Stimulated activated naive CD8-positive, alpha-beta T cell treated with anti-CD3 and anti-CD28 coated beads, Interleukin-15, Interleukin-2, amounts not matched to agents 100 ng/mL and 50 ng/mL, for 24 hours (primary cell): ENCODE measurements around the gene ATG2B.
"Not testable (repeated sequence)": the region's sequence is repeated elsewhere in the genome, so short reads cannot be mapped to it uniquely, and the experiment has no call there.

Experiments used
- H3K27ac Mint-ChIP-seq: one replicate; pipeline ENCODE4 v1.8.0; 2021; ENCODE audit warnings: mild to moderate bottlenecking, mixed read lengths
- H3K27me3 Mint-ChIP-seq: one replicate; pipeline ENCODE4 v1.8.0; 2021; ENCODE audit warnings: mixed read lengths
- H3K36me3 Mint-ChIP-seq: one replicate; pipeline ENCODE4 v1.8.0; 2021; ENCODE audit warnings: low read depth, mixed read lengths
- H3K4me1 Mint-ChIP-seq: one replicate; pipeline ENCODE4 v1.8.0; 2021; ENCODE audit warnings: low read depth, mixed read lengths
- H3K4me3 Mint-ChIP-seq: one replicate; pipeline ENCODE4 v1.8.0; 2021; ENCODE audit warnings: mild to moderate bottlenecking, mixed read lengths
- H3K9me3 Mint-ChIP-seq: one replicate; pipeline ENCODE4 v1.8.0; 2021; ENCODE audit warnings: mixed read lengths

Gene ATG2B

GRCh38 chr14:96354246-96354645, 8.9 kb downstream of the ATG2B start:
- H3K27me3 Mint-ChIP-seq = no peaks in the 10 kb centered on the region
- H3K4me3 Mint-ChIP-seq = no peak overlapping the region

GRCh38 chr14:96352708-96353107, 10.4 kb downstream of the ATG2B start:
- H3K4me3 Mint-ChIP-seq = no peak overlapping the region
- H3K27ac Mint-ChIP-seq = no peak overlapping the region
- H3K9me3 Mint-ChIP-seq = no peaks in the 10 kb centered on the region
- H3K27me3 Mint-ChIP-seq = no peaks in the 10 kb centered on the region
- peaks cover 25% of the 10 kb centered on the region for H3K36me3 Mint-ChIP-seq
- H3K4me1 Mint-ChIP-seq = peaks cover 23% of the 10 kb centered on the region

More at GRCh38 chr14:96354246-96354645, 8.9 kb downstream of the ATG2B start:
- no peaks in the 10 kb centered on the region for H3K9me3 Mint-ChIP-seq
- peaks cover 29% of the 10 kb centered on the region for H3K4me1 Mint-ChIP-seq
- peaks cover 26% of the 10 kb centered on the region for H3K36me3 Mint-ChIP-seq
- H3K27ac Mint-ChIP-seq = no peak overlapping the region

- Mint-ChIP-seq H3K9me3 (no peaks in the 10 kb centered on the region), H3K4me1 (peaks cover 17% of the 10 kb centered on the region), H3K27ac (no peak overlapping the region), H3K4me3 (no peak overlapping the region), H3K36me3 (peaks cover 27% of the 10 kb centered on the region), H3K27me3 (no peaks in the 10 kb centered on the region)
Observed at GRCh38 chr14:96351986-96352385, 11.2 kb downstream of the ATG2B start.

- Mint-ChIP-seq H3K9me3 (no peaks in the 10 kb centered on the region), H3K4me3 (no peak overlapping the region), H3K27me3 (no peaks in the 10 kb centered on the region)
Observed at GRCh38 chr14:96349286-96350075, 13.7 kb downstream of the ATG2B start.

GRCh38 chr14:96347957-96348356, 15.2 kb downstream of the ATG2B start:
- H3K36me3 Mint-ChIP-seq = peaks cover 13% of the 10 kb centered on the region
- H3K27ac Mint-ChIP-seq, H3K4me1 Mint-ChIP-seq, H3K4me3 Mint-ChIP-seq, H3K27me3 Mint-ChIP-seq, H3K9me3 Mint-ChIP-seq: not testable (repeated sequence)

More at GRCh38 chr14:96349286-96350075, 13.7 kb downstream of the ATG2B start:
- Mint-ChIP-seq H3K36me3 (peaks cover 16% of the 10 kb centered on the region), H3K27ac (peak overlapping the region; percentile 5), H3K4me1 (peaks cover 6% of the 10 kb centered on the region)

- Mint-ChIP-seq H3K4me1 (peaks cover 6% of the 10 kb centered on the region), H3K27ac (no peak overlapping the region), H3K9me3 (no peaks in the 10 kb centered on the region), H3K36me3 (peaks cover 26% of the 10 kb centered on the region), H3K27me3 (no peaks in the 10 kb centered on the region), H3K4me3 (no peak overlapping the region)
Observed at GRCh38 chr14:96345669-96346068, 17.5 kb downstream of the ATG2B start.

GRCh38 chr14:96341323-96341722, 21.8 kb downstream of the ATG2B start:
- Mint-ChIP-seq H3K27me3 (no peaks in the 10 kb centered on the region), H3K27ac (no peak overlapping the region), H3K9me3 (no peaks in the 10 kb centered on the region), H3K36me3 (peaks cover 43% of the 10 kb centered on the region), H3K4me1 (no peaks in the 10 kb centered on the region), H3K4me3 (no peak overlapping the region)

GRCh38 chr14:96338551-96338950, 24.6 kb downstream of the ATG2B start:
- H3K4me3 Mint-ChIP-seq = no peak overlapping the region
- H3K27me3 Mint-ChIP-seq = no peaks in the 10 kb centered on the region
- H3K9me3 Mint-ChIP-seq = no peaks in the 10 kb centered on the region
- no peak overlapping the region for H3K27ac Mint-ChIP-seq
- H3K36me3 Mint-ChIP-seq = peaks cover 43% of the 10 kb centered on the region
- no peaks in the 10 kb centered on the region for H3K4me1 Mint-ChIP-seq

GRCh38 chr14:96324219-96324618, 38.9 kb downstream of the ATG2B start:
- Mint-ChIP-seq H3K4me3 (no peak overlapping the region), H3K36me3 (peaks cover 39% of the 10 kb centered on the region), H3K4me1 (no peaks in the 10 kb centered on the region), H3K9me3 (no peaks in the 10 kb centered on the region), H3K27me3 (no peaks in the 10 kb centered on the region), H3K27ac (no peak overlapping the region)

- H3K27me3 Mint-ChIP-seq = no peaks in the 10 kb centered on the region
- H3K4me3 Mint-ChIP-seq = no peak overlapping the region
- H3K36me3 Mint-ChIP-seq = peaks cover 55% of the 10 kb centered on the region
- H3K27ac Mint-ChIP-seq = no peak overlapping the region
- H3K9me3 Mint-ChIP-seq = no peaks in the 10 kb centered on the region
- no peaks in the 10 kb centered on the region for H3K4me1 Mint-ChIP-seq
Observed at GRCh38 chr14:96320605-96321004, 42.5 kb downstream of the ATG2B start.

GRCh38 chr14:96318836-96319235, 44.3 kb downstream of the ATG2B start:
- no peaks in the 10 kb centered on the region for H3K9me3 Mint-ChIP-seq
- H3K27me3 Mint-ChIP-seq = no peaks in the 10 kb centered on the region
- H3K4me1 Mint-ChIP-seq = no peaks in the 10 kb centered on the region
- no peak overlapping the region for H3K27ac Mint-ChIP-seq
- peaks cover 55% of the 10 kb centered on the region for H3K36me3 Mint-ChIP-seq
- no peak overlapping the region for H3K4me3 Mint-ChIP-seq

GRCh38 chr14:96316087-96316486, 47.1 kb downstream of the ATG2B start:
- Mint-ChIP-seq H3K27ac (no peak overlapping the region), H3K36me3 (peaks cover 44% of the 10 kb centered on the region), H3K27me3 (no peaks in the 10 kb centered on the region), H3K4me3 (no peak overlapping the region), H3K9me3 (no peaks in the 10 kb centered on the region), H3K4me1 (no peaks in the 10 kb centered on the region)

- Mint-ChIP-seq H3K27ac (no peak overlapping the region), H3K4me1 (no peaks in the 10 kb centered on the region)
Observed at GRCh38 chr14:96310906-96311305, 52.2 kb downstream of the ATG2B start.

GRCh38 chr14:96309896-96310330, 53.2 kb downstream of the ATG2B start:
- Mint-ChIP-seq H3K27me3 (no peaks in the 10 kb centered on the region), H3K9me3 (no peaks in the 10 kb centered on the region), H3K27ac (no peak overlapping the region), H3K36me3 (peaks cover 58% of the 10 kb centered on the region), H3K4me3 (no peak overlapping the region), H3K4me1 (no peaks in the 10 kb centered on the region)

More at GRCh38 chr14:96310906-96311305, 52.2 kb downstream of the ATG2B start:
- no peaks in the 10 kb centered on the region for H3K9me3 Mint-ChIP-seq
- no peaks in the 10 kb centered on the region for H3K27me3 Mint-ChIP-seq
- H3K4me3 Mint-ChIP-seq = no peak overlapping the region
- H3K36me3 Mint-ChIP-seq = peaks cover 59% of the 10 kb centered on the region

- Mint-ChIP-seq H3K36me3 (peaks cover 56% of the 10 kb centered on the region), H3K4me1 (no peaks in the 10 kb centered on the region), H3K4me3 (no peak overlapping the region), H3K27me3 (no peaks in the 10 kb centered on the region), H3K9me3 (no peaks in the 10 kb centered on the region), H3K27ac (no peak overlapping the region)
Observed at GRCh38 chr14:96309133-96309895, 53.8 kb downstream of the ATG2B start.
